Endothelial cell of umbilical vein (primary cell): Measurements from ENCODE around the gene TPRG1L. TPM values are rescaled to one million over a fixed set of nuclear protein-coding genes. Genes with fewer than 3 reads are reported as not detected.

ENCODE experiments used
- BruUV-seq: library from RNA; stranded (reverse); fragments of 400-500 nt; replicated peaks from 2 replicates; lab custom pipeline; 2021; lab: Mats Ljungman, UMichigan
- CTCF ChIA-PET: fragments of 300-600, 350-600 bp; sonication (Branson Sonifier 250); formaldehyde crosslinking; loops from one replicate; lab custom pipeline; 2021; ENCODE audit warnings: antibody characterized with exemption, inconsistent platforms; lab: Charles Lee
- POLR2A ChIA-PET: fragments of 300-600, 350-600 bp; sonication (Branson Sonifier 250); formaldehyde crosslinking; loops from one replicate; lab custom pipeline; 2021; ENCODE audit warnings: antibody characterized with exemption, inconsistent platforms; lab: Charles Lee
- DNase-seq: peaks from one replicate; pipeline ENCODE4 v3.0.0-alpha.2; 2011; ENCODE audit warnings: low read depth, low spot score
- FAIRE-seq: peaks from 2 replicates; lab custom pipeline; 2011; peaks lifted over from hg19 to GRCh38; lab: Jason Lieb, UNC
- H2AFZ ChIP-seq: 2 replicates; pipeline ENCODE4 v1.6.0; 2012; ENCODE audit warnings: low read depth, low read length, control low read depth, inconsistent platforms
- H3K27ac ChIP-seq: 2 replicates; pipeline ENCODE4 v1.5.1; 2011; ENCODE audit warnings: low read depth, mild to moderate bottlenecking, control low read depth, low read length, moderate library complexity; ENCODE audit not compliant: insufficient read depth
- H3K27me3 ChIP-seq, 2 experiments: 2 replicates each; pipeline versions ENCODE4 v1.6.0 to v1.6.1; 2011; ENCODE audit warnings: low read length in 2 of 2, mixed read lengths in 1 of 2; ENCODE audit not compliant: control insufficient read depth in 2 of 2, insufficient read depth in 2 of 2
- H3K36me3 ChIP-seq, 2 experiments: 2 replicates in 1 of 2; 3 replicates in 1 of 2; pipeline ENCODE4 v1.5.1; 2011; ENCODE audit warnings: low read length in 2 of 2, mild to moderate bottlenecking in 1 of 2, moderate library complexity in 1 of 2; ENCODE audit not compliant: control insufficient read depth in 2 of 2, insufficient read depth in 2 of 2; ENCODE audit errors: extremely low read depth in 1 of 2
- H3K4me1 ChIP-seq: 3 replicates; pipeline ENCODE4 v1.5.1; 2011; ENCODE audit warnings: mild to moderate bottlenecking, low read length; ENCODE audit not compliant: control insufficient read depth, insufficient read depth; ENCODE audit errors: extremely low read depth
- H3K4me2 ChIP-seq: 2 replicates; pipeline ENCODE4 v1.6.1; 2011; ENCODE audit warnings: low read length, control low read depth, mixed read lengths; ENCODE audit not compliant: insufficient read depth
- H3K4me3 ChIP-seq, 3 experiments: fragments of 200-600 bp in 1 of 3; sonication (generic), shearing (Covaris generic) in 1 of 3; replicated peaks in 1 of 3; 2 replicates each; pipeline ENCODE4 v1.5.1; 2011 to 2016; ENCODE audit warnings: control low read depth in 3 of 3, low read length in 3 of 3, mild to moderate bottlenecking in 2 of 3, inconsistent platforms in 1 of 3, low read depth in 1 of 3, moderate library complexity in 1 of 3; ENCODE audit not compliant: insufficient read depth in 1 of 3
- H3K79me2 ChIP-seq: 2 replicates; pipeline ENCODE4 v1.6.0; 2012; ENCODE audit warnings: low read length, inconsistent platforms; ENCODE audit not compliant: control insufficient read depth, insufficient read depth
- H3K9ac ChIP-seq: replicated peaks from 2 replicates; pipeline ENCODE3; 2011; ENCODE audit warnings: low read length, control low read depth; ENCODE audit not compliant: insufficient read depth; ENCODE audit errors: extremely low read depth
- H3K9me1 ChIP-seq: replicated peaks from 3 replicates; pipeline ENCODE4 v1.6.0; 2011; ENCODE audit warnings: mild to moderate bottlenecking, low read length; ENCODE audit not compliant: control insufficient read depth, insufficient read depth; ENCODE audit errors: extremely low read depth
- H3K9me3 ChIP-seq: replicated peaks from 2 replicates; pipeline ENCODE4 v1.5.1; 2012; ENCODE audit warnings: low read length, inconsistent platforms; ENCODE audit not compliant: control insufficient read depth, insufficient read depth
- H4K20me1 ChIP-seq: replicated peaks from 2 replicates; pipeline ENCODE3; 2011; ENCODE audit warnings: mild to moderate bottlenecking, low read length; ENCODE audit not compliant: control insufficient read depth, insufficient read depth; ENCODE audit errors: extremely low read depth
- CTCF ChIP-seq, 2 donors: IDR thresholded peaks; 1 replicate in 1 of 2; 2 replicates in 1 of 2; pipeline ENCODE4 v1.5.1; 2011; ENCODE audit warnings: low read length in 2 of 2, mild to moderate bottlenecking in 2 of 2, moderate library complexity in 2 of 2, control low read depth in 1 of 2, inconsistent platforms in 1 of 2, low read depth in 1 of 2; ENCODE audit not compliant: insufficient read depth in 1 of 2; ENCODE audit errors: extremely low read depth in 1 of 2
- EZH2 ChIP-seq: IDR thresholded peaks from 2 replicates; pipeline ENCODE4 v1.6.1; 2012; ENCODE audit warnings: borderline replicate concordance, low read depth, mild to moderate bottlenecking, moderate library complexity, low read length, inconsistent platforms; ENCODE audit not compliant: severe bottlenecking
- FOS ChIP-seq: IDR thresholded peaks from 2 replicates; pipeline ENCODE4 v1.6.1; 2011; ENCODE audit warnings: mild to moderate bottlenecking, low read length, moderate library complexity, borderline replicate concordance; ENCODE audit not compliant: insufficient read depth
- JUN ChIP-seq: IDR thresholded peaks from 2 replicates; pipeline ENCODE4 v1.6.1; 2011; ENCODE audit warnings: borderline replicate concordance, low read depth; ENCODE audit not compliant: insufficient read length, insufficient read depth
- MAX ChIP-seq: IDR thresholded peaks from 2 replicates; pipeline ENCODE4 v1.6.1; 2011; ENCODE audit not compliant: insufficient read depth, insufficient read length
- MYC ChIP-seq: IDR thresholded peaks from one replicate; pipeline ENCODE4 v1.6.1; 2011; ENCODE audit warnings: mild to moderate bottlenecking, low read depth, low read length
- dilution Hi-C: fragments of 300-500 bp; cut with MboI; formaldehyde crosslinking; loops from one replicate; pipeline ENCODE4 v1.15.0; 2019; ENCODE audit warnings: low sequenced_read_pairs; ENCODE audit not compliant: extremely low pct_ligation_motif_present
- intact Hi-C: fragments of 100-400 bp; cut with micrococcal nuclease; formaldehyde crosslinking; loops from one replicate; pipeline ENCODE4 v1.10.0; 2022
- polyA plus RNA-seq, 4 experiments: library from polyadenylated mRNA; depleted of rRNA in 3 of 4; stranded (reverse) in 3 of 4; unstranded in 1 of 4; fragments of >200 nt; gene quantifications; 2 replicates each; pipeline versions ENCODE4 v1.2.1 to v1.2.3, GENCODE V29; 2011 to 2012; ENCODE audit warnings: missing spikeins in 1 of 4
- total RNA-seq: library from RNA; stranded (reverse); gene quantifications from 2 replicates; pipeline ENCODE4 v1.2.3, GENCODE V29; 2021

TPRG1L gene
- total and polyA plus RNA-seq, 2 donors (not counting 3 experiments of a cell fraction or from before 2014, with no cell fraction given): 52.3 to 53.8 TPM

- no peaks in the 10 kb centered on the region for H3K79me2 ChIP-seq
- no peaks in the 10 kb centered on the region for H3K27me3 ChIP-seq
- no peak overlapping the region for H3K9ac ChIP-seq
- DNase-seq: no peak
- CTCF ChIA-PET: interaction anchor here (0.7 kb wide), 1 partner anchor 54 kb away, joined by 3 read pairs; no protein-coding TSS in a partner anchor
- no peaks in the 10 kb centered on the region for H3K36me3 ChIP-seq
- H3K9me1 ChIP-seq: no peaks in the 10 kb centered on the region
- BruUV-seq: no TSS peak
- dilution Hi-C loops: no loop called here
- no peaks in the 10 kb centered on the region for H3K4me1 ChIP-seq
- FAIRE-seq: no peak
- no peaks in the 10 kb centered on the region for H4K20me1 ChIP-seq
- TF ChIP-seq MYC: no peak
- TF ChIP-seq FOS: no peak
- TF ChIP-seq MAX: no peak
- TF ChIP-seq CTCF (IDR thresholded peaks at IDR 0.05; ENCODE audit: extremely low read depth in 1 of 2, insufficient read depth in 1 of 2, low read depth in 1 of 2, low read length in 2 of 2): no peak
- TF ChIP-seq JUN: no peak
- no peak for TF ChIP-seq EZH2
- no peak overlapping the region for H2AFZ ChIP-seq
- no peak overlapping the region for H3K27ac ChIP-seq
- POLR2A ChIA-PET: no interaction called here
- intact Hi-C loops: no loop called here
- H3K4me2 ChIP-seq: no peak overlapping the region
- no peaks in the 10 kb centered on the region for H3K9me3 ChIP-seq
- no peak overlapping the region for H3K4me3 ChIP-seq
Observed at GRCh38 chr1:3672971-3673361, 48.2 kb downstream of the TPRG1L start.
